Skeletal muscle tissue (tissue), 4 donors: ENCODE results near the gene WNT7B. TPM values are rescaled to one million over a fixed set of nuclear protein-coding genes. Genes with fewer than 3 reads are reported as not detected.

Experiments
- H3K27ac ChIP-seq: one replicate; pipeline ENCODE4 v1.7.0; 2013; ENCODE audit warnings: mild to moderate bottlenecking, low read depth, low read length, inconsistent platforms
- H3K27me3 ChIP-seq, 3 donors: one replicate each; pipeline ENCODE4 v1.7.0; 2013; ENCODE audit warnings: low read length in 3 of 3; ENCODE audit not compliant: control insufficient read depth in 3 of 3, insufficient read depth in 3 of 3
- H3K36me3 ChIP-seq, 3 donors: one replicate each; pipeline ENCODE4 v1.7.0; 2013; ENCODE audit warnings: low read length in 3 of 3; ENCODE audit not compliant: control insufficient read depth in 3 of 3, insufficient read depth in 3 of 3
- H3K4me1 ChIP-seq, 3 donors: one replicate each; pipeline ENCODE4 v1.7.0; 2013; ENCODE audit warnings: low read length in 3 of 3, mild to moderate bottlenecking in 3 of 3; ENCODE audit not compliant: control insufficient read depth in 3 of 3, insufficient read depth in 3 of 3
- H3K4me3 ChIP-seq, 3 donors: one replicate each; pipeline ENCODE4 v1.7.0; 2013; ENCODE audit warnings: low read length in 3 of 3
- H3K9ac ChIP-seq, 3 donors: one replicate each; pipeline ENCODE4 v1.7.0; 2013; ENCODE audit warnings: low read length in 3 of 3, mild to moderate bottlenecking in 3 of 3, moderate library complexity in 2 of 3, low read depth in 1 of 3
- H3K9me3 ChIP-seq, 3 donors: one replicate each; pipeline ENCODE4 v1.7.0; 2013; ENCODE audit warnings: low read length in 3 of 3; ENCODE audit not compliant: control insufficient read depth in 3 of 3
- total RNA-seq: library from RNA; depleted of rRNA; stranded (reverse); fragments of >200 nt; gene quantifications from one replicate; pipeline ENCODE4 v1.2.3, GENCODE V29; 2014
- donor health status: Osteomylitis.

The WNT7B gene
- total RNA-seq, 1 donor from 2014 or later, result not detected

GRCh38 chr22:45946805-45947600, 30.0 kb downstream of the WNT7B start:
- Histone ChIP-seq H3K9me3 (no peaks in the 10 kb centered on the region), H3K36me3 (no peaks in the 10 kb centered on the region), H3K4me1 (peaks cover 0 to 5% (median 3%) of the 10 kb centered on the region in 3 donors), H3K27ac (no peak overlapping the region), H3K27me3 (peaks cover 30 to 42% (median 42%) of the 10 kb centered on the region in 3 donors), H3K9ac (no peak overlapping the region), H3K4me3 (no peak overlapping the region)

- no peaks in the 10 kb centered on the region for H3K9me3 ChIP-seq
- no peak overlapping the region for H3K9ac ChIP-seq
- H3K4me1 ChIP-seq, result no peaks in the 10 kb centered on the region
- no peak overlapping the region for H3K27ac ChIP-seq
- no peaks in the 10 kb centered on the region for H3K36me3 ChIP-seq
- H3K4me3 ChIP-seq, result no peak overlapping the region
- H3K27me3 ChIP-seq, result peaks cover 23 to 39% (median 35%) of the 10 kb centered on the region in 3 donors
These were observed 31.3 kb downstream of the WNT7B start for GRCh38 chr22:45945621-45946106.

DNA sequence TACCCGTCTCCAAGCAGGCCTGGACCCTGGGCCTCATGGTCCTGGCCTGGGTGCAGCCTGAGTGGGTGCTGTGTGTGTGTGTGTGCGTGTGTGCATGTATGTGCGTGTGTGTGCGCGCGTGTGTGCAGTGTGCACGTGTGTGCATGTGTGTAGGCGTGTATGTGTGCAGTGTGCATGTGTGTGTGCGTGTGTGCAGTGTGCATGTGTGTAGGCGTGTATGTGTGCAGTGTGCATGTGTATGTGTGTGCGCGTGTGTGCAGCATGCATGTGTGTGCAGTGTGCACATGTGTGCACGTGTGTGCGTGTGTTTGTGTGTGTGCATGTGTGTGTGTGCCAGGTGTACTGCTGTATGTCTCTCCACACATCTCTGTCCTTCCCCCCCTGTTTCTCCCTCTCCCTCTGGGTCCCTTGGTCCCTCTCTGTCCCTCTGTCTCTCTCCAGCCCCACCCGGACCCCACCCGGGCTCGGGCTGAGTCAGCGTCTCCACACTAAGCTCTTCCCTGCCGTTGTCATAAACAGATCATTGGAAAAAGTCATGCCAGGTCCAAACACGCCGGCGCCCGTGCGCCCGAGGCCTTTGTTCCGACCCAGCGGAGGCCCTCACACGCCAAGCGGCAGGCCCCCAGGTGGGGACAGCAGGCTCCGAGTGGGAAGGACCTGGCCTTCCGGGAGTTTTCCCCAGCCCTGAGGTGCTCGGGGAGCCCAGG, 34.0 kb downstream of the WNT7B start:
- Histone ChIP-seq H3K9me3 (no peaks in the 10 kb centered on the region), H3K4me3 (no peak overlapping the region), H3K9ac (no peak overlapping the region), H3K4me1 (no peaks in the 10 kb centered on the region), H3K27ac (no peak overlapping the region), H3K27me3 (peaks cover 12 to 20% (median 19%) of the 10 kb centered on the region in 3 donors), H3K36me3 (no peaks in the 10 kb centered on the region)

DNA sequence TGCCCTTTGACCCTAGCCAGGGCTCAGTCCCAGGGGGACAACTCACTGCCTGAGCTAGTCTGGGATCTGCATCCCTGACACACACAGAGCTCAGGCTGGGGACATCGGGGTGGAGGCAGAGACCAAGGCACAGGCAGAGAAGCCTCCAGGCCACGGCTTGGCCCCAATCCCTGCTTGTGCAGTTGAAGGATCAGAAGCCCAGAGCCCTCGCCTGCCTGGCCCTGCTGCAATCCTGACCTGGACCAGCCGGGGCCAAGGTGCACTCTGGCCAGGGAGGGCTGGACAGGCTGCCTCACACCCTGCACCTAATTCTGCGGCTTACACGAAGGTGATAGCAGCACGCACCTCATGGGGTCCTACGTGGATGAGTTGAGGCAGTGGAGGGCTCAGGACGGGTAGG, 34.6 kb downstream of the WNT7B start:
- Histone ChIP-seq H3K4me1 (no peaks in the 10 kb centered on the region), H3K27me3 (peaks cover 6 to 16% (median 15%) of the 10 kb centered on the region in 3 donors), H3K4me3 (no peak overlapping the region), H3K9me3 (no peaks in the 10 kb centered on the region), H3K27ac (no peak overlapping the region), H3K9ac (no peak overlapping the region), H3K36me3 (no peaks in the 10 kb centered on the region)

- H3K9me3 ChIP-seq, result no peaks in the 10 kb centered on the region
- peaks cover 21 to 37% (median 36%) of the 10 kb centered on the region in 3 donors for H3K27me3 ChIP-seq
- H3K27ac ChIP-seq, result no peak overlapping the region
- no peaks in the 10 kb centered on the region for H3K4me1 ChIP-seq
- H3K36me3 ChIP-seq, result no peaks in the 10 kb centered on the region
- no peak overlapping the region for H3K9ac ChIP-seq
- no peak overlapping the region for H3K4me3 ChIP-seq
These were observed 38.0 kb downstream of the WNT7B start for GRCh38 chr22:45938913-45939312.

GRCh38 chr22:45937960-45938359, 39.0 kb downstream of the WNT7B start:
- Histone ChIP-seq H3K9ac (no peak overlapping the region), H3K36me3 (no peaks in the 10 kb centered on the region), H3K4me3 (no peak overlapping the region), H3K4me1 (no peaks in the 10 kb centered on the region), H3K27ac (no peak overlapping the region), H3K27me3 (peaks cover 29 to 47% (median 46%) of the 10 kb centered on the region in 3 donors), H3K9me3 (no peaks in the 10 kb centered on the region)

- Histone ChIP-seq H3K9ac (no peak overlapping the region), H3K9me3 (no peaks in the 10 kb centered on the region), H3K27ac (no peak overlapping the region)
These were observed 41.4 kb downstream of the WNT7B start for GRCh38 chr22:45935573-45935972.

DNA sequence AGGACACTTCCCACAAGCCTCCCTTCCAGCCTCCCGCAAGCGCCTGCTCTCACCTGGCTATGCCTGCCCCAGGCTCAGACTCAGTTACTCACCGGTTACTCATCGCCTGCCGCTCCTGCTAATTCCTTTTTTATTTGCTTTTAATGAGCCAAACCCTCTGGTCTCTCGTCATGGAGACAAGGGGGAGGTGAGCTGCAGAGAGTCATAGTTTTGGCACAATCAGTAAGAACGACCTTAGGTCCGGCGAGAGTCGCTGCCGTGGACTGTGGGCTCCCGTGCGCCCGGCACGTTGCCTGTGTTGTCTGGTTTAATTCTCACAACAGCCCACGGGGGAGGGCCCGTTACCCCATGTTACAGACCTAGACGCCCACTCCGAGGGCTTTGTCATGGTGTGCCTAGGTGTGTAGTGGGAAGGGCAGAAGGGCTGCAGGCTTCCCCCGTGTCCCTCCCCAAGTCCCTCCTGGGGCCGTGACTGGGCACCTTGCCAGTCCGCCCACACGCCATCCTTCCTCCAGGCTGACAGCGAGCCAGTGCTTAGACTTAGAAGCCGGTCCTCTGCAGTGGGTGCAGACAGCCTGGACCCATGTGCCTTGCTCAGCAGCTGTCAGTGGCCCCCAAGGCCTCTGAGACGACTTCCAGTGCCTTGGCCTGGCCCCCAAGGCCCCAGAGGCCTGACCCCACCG, 42.2 kb downstream of the WNT7B start:
- no peak overlapping the region for H3K4me3 ChIP-seq
- H3K27ac ChIP-seq, result no peak overlapping the region
- no peak overlapping the region for H3K9ac ChIP-seq
- no peaks in the 10 kb centered on the region for H3K9me3 ChIP-seq
- H3K36me3 ChIP-seq, result no peaks in the 10 kb centered on the region
- peaks cover 56 to 68% (median 68%) of the 10 kb centered on the region in 3 donors for H3K27me3 ChIP-seq
- no peaks in the 10 kb centered on the region for H3K4me1 ChIP-seq

More at GRCh38 chr22:45935573-45935972, 41.4 kb downstream of the WNT7B start:
- Histone ChIP-seq H3K4me3 (no peak overlapping the region), H3K27me3 (peaks cover 52 to 67% (median 65%) of the 10 kb centered on the region in 3 donors), H3K36me3 (no peaks in the 10 kb centered on the region), H3K4me1 (no peaks in the 10 kb centered on the region)

DNA sequence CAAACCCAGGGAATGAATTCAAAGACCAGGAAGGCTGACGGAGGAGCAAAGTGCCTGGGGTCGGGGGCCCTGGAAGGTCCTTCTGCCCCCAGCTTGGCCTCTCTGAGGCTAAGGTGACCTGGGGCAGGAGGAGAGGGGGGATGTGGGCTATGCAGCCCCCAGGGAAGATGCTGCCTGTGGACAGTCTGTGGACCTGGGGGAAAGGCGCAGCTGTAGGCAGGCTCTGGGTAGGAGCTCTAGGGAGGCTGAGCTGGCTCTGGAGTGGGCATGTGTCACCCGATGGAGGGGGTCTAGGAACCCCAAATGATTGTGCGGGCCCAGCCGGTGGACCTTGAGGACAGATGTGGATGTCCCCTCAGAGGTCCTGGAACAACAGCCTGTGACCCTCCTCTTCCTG, 42.8 kb downstream of the WNT7B start:
- Histone ChIP-seq H3K27ac (no peak overlapping the region), H3K9ac (no peak overlapping the region), H3K4me1 (no peaks in the 10 kb centered on the region), H3K9me3 (no peaks in the 10 kb centered on the region), H3K36me3 (no peaks in the 10 kb centered on the region), H3K4me3 (no peak overlapping the region), H3K27me3 (peaks cover 58 to 68% (median 68%) of the 10 kb centered on the region in 3 donors)
